GM21528 (cell line): ENCODE data around the gene ANP32E.

ENCODE experiments used
- ATAC-seq: cut with Tn5 transposase; IDR thresholded peaks from one replicate; pipeline ENCODE4 v1.9.1; 2021; ENCODE audit warnings: mild to moderate bottlenecking, moderate library complexity; ENCODE audit not compliant: unreplicated experiment, low FRiP score

Gene ANP32E

GRCh38 chr1:150176593-150176992, 59.3 kb downstream of the ANP32E start:
- ATAC-seq: no peak

GRCh38 chr1:150173141-150173585, 62.7 kb downstream of the ANP32E start:
- ATAC-seq: no peak

GRCh38 chr1:150171801-150172200, 64.1 kb downstream of the ANP32E start:
- no peak for ATAC-seq

GRCh38 chr1:150168960-150169601, 66.8 kb downstream of the ANP32E start:
- no peak for ATAC-seq
